LNCaP clone FGC (cell line): ENCODE data around the gene DCANP1.

Source experiments
- DNase-seq: peaks from one replicate; pipeline ENCODE4 v3.0.0-alpha.2; 2011; ENCODE audit warnings: low read depth
- H3K4me3 ChIP-seq: 2 replicates; pipeline ENCODE4 v1.5.1; 2011; ENCODE audit warnings: mild to moderate bottlenecking, low read depth, low read length, control low read depth
- TF ChIP-seq, protein P1 (sequence below): IDR thresholded peaks from 2 replicates; pipeline ENCODE4 v1.5.1; 2012; ENCODE audit warnings: mild to moderate bottlenecking; ENCODE audit not compliant: control insufficient read depth, insufficient read depth; ENCODE audit errors: extremely low read depth

Gene DCANP1

DNA sequence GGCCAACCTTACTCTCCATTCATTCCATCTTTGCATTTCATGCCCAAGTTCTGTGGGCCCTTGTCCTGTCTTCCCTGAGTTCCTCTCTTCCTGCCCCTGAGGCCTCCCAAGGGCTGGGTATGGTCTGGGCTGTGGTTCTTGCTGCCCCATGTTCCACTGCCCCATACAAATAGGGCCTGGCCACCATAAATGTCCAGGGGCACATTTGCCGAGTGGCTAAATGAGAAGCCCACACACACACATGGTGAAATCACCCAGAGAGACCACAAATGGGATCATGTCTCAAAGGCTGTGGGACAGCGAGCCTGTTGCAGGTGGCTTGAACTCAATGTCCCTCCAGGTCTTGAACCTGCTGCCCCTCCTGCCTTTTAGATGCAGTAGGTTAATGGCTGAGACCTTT, 3.8 kb upstream of the DCANP1 start:
- H3K4me3 ChIP-seq = no peak overlapping the region
- DNase-seq = no peak
- TF ChIP-seq, protein P1, sequence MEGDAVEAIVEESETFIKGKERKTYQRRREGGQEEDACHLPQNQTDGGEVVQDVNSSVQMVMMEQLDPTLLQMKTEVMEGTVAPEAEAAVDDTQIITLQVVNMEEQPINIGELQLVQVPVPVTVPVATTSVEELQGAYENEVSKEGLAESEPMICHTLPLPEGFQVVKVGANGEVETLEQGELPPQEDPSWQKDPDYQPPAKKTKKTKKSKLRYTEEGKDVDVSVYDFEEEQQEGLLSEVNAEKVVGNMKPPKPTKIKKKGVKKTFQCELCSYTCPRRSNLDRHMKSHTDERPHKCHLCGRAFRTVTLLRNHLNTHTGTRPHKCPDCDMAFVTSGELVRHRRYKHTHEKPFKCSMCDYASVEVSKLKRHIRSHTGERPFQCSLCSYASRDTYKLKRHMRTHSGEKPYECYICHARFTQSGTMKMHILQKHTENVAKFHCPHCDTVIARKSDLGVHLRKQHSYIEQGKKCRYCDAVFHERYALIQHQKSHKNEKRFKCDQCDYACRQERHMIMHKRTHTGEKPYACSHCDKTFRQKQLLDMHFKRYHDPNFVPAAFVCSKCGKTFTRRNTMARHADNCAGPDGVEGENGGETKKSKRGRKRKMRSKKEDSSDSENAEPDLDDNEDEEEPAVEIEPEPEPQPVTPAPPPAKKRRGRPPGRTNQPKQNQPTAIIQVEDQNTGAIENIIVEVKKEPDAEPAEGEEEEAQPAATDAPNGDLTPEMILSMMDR = no peak

DNA sequence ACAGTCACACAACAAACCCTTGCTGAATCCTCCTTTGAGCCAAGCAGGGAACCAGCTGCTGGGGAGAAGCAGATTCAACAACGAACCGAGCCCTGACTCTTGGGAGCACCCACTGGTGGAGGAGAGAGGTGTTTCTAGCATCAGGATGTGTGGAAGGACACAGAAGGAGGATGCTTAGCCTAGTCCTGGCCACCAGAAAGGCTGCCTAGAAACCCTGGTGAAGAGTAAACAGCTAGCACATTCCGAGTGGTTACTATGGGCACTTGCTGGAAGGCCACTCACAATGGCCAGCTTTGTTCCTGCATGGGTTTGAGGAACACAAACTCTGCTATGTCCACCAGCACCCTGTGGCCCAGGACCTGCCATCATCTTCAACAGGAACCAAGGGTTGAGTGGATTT, 3.2 kb upstream of the DCANP1 start:
- no peak overlapping the region for H3K4me3 ChIP-seq
- DNase-seq = no peak
- TF ChIP-seq, protein P1 = no peak

DNA sequence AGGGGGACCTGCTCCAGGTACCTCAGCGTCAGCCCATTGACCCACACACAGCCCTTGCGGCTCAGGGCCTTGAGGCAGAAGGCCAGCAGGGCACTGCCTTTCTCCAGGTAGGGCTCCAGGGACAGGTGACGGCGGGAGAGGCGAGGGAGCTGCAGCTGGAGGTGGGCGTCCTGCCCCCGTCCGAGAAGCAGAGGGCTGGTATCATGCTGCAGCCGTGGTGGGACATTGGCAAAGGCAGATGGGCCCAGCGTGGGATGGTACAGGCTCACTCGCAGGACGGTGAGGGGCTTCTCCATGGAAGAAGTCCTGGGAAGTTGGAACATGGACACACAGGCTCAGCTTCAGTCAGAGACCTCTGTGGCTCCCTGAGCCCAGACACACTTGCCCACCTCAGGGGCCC, 2.5 kb upstream of the DCANP1 start:
- TF ChIP-seq, protein P1 = no peak
- DNase-seq = no peak

DNA sequence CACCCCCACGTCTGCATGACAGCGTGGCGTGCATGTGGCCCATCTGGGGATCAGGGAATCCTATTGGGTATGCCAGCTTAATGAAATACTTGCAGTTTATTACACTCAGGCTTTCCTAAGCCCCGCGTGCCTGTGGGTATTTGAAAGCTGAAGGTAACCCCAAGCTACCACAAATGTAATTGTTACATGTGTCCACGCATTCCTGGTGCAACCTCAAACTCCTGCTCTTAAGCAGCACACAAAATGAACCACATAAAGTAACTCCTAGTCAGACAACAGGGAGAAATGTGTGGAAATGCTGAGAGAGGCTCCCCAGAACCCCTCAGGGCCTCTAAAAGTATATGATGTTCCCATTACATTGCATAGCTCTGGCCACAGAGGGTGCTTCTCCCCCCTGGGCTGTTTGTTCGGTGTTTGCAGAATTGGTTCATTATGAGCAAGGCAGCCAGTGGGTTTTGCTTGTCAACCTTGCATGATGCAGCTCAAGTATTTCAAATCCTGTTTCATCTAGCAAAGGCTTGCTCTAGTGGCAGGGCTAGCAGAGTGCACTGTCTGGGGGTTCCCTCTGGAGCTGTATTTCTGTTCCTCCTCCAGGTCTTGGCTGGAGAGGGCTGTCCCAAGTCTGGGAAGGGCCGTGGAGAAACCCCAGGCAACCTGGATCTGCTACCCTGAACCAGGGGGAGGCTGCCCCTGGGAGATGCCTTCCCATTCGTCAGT, 1.8 kb upstream of the DCANP1 start:
- TF ChIP-seq, protein P1 = no peak
- no peak for DNase-seq
- no peak overlapping the region for H3K4me3 ChIP-seq

More for the DNA sequence above, 2.5 kb upstream of the DCANP1 start:
- H3K4me3 ChIP-seq = no peak overlapping the region

DNA sequence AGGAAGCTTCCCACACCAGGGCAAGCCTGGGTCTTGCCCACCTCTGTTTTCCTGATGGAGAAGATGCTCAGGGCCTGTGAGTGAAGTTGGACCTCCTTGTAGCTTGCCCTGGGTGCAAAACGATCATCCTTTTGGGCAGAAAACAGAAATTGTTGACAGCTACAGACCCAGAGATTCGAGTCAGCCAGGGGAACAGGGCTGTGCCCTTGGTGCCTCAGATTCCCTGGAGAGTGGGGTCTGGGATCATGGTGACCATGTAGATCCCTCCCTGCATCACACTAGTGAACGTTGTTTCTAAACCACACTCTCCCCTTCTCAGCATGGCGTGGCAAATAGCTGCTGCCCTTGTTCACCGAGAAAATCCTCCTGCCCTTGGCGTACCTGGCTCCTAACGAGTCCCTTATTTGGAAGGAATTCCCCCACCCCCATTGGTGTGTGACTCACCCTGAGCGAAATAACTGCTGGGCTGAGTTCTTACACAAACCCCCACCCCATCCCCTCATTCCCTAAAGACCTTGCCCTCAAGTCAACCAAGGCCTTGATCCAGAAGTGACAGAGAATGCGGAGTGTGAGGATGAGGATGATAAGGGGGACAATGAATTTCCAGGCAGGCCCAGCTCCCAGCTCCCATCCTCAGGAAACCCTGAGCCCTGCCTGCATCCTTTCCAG, 1.1 kb upstream of the DCANP1 start:
- no peak for DNase-seq
- TF ChIP-seq, protein P1 = no peak
- H3K4me3 ChIP-seq = no peak overlapping the region

DNA sequence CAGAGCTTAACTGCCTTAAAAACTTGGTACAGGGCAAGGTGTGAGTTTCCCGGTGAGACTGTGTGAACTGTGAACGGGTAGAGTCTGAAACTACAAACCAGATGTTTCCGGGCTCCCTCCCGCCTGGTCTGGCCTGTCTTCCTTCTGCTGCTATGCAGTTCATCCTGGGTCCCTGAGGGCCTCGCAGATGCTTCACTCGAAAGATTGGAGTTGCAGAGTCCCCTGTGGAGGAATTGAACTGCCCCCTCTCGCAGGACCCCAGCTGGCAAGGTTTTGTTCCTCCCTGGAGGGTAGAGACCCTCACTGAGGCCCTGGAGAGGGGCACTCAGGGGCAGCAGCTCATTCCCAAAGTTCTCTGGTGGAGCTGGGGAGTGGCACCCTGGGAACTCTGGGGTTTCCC, 533 bp downstream of the DCANP1 start:
- no peak overlapping the region for H3K4me3 ChIP-seq
- DNase-seq = no peak
- TF ChIP-seq, protein P1 = no peak
